ENCODE results near the gene ZNF652.
"Not testable (repeated sequence)": the region's sequence is repeated elsewhere in the genome, so short reads cannot be mapped to it uniquely, and the experiment has no call there.

Gene ZNF652

DNA sequence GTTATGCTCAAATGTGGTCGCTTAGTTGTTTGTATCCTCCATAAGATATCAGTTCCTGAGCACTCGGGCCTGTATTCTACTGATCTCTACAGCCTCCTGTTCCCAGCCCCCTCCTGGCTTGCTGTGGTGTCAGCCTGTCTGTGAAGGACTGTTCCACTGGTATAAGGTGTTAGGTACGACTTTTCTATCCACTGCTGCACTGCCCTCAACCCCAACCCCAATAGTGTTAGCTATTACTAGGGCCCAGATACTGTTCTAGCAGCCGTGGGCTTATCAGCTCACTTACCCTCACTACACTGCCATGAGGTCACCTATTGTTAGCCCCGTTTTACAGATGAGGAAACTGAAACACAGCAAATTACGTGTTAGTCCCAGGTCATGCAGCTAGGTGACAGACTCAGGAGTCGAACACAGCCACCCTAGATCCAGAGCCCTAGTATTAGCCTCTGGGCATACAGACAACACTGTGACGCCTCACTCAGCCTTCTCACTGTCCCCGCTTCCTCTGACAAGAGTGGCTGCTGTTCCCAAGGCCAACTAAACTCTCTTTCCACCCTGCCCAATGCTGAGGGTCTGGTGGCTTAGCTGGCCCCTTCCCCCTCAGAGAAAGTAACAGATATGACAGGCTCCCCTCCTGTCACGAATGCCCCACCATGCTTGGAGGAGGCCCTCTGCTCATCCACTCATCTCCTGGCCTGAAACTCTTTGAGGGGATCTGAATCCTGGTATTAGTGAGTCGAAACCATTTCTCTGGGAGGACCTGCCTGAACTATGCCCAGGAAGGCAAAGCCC, 25.6 kb upstream of the ZNF652 start:
- DNase-seq (ENCODE audit: extremely low read depth in 1 of 2, low read depth in 1 of 2), result no peak

DNA sequence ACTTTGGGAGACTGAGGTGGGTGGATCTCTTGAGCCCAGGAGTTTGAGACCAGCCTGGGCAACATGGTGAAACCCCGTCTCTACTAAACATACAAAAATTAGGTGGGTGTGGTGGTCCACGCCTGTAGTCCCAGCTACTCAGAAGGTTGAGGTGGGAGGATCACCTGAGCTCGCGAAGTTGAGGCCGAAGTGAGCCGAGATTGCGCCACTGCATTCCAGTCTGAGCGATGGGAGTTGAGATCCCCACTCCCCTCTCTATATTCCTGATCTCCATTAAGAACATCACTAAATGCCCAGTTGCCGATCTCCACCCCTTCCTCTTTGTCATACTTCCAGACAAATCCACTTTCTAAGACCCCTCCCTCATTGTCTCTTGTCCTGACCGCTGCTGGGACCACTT, 24.3 kb upstream of the ZNF652 start:
- DNase-seq (ENCODE audit: extremely low read depth in 1 of 2, low read depth in 1 of 2), result no peak

DNA sequence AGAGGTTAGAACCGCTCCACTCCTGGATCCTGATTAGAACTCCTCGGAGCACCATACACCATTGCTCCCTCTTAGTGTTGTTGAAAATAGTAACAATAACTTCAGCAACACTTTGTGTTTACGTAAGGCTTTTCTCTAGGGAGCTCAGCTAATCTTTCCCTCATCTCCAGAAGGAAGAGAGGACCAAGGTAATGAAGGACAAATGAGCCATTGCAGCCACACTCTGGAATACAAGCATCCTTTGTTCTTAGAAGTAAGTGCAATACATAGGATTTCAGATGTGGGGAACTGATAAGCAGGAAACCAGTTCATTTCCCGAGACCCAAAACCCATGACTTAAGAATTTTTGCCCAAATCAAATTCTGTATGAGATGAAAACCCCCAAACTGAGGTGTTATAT, 22.9 kb upstream of the ZNF652 start:
- DNase-seq (ENCODE audit: extremely low read depth in 1 of 2, low read depth in 1 of 2), result no peak

GRCh38 chr17:49383060-49383459, 21.0 kb upstream of the ZNF652 start:
- DNase-seq (ENCODE audit: extremely low read depth in 1 of 2, low read depth in 1 of 2), result no peak

DNA sequence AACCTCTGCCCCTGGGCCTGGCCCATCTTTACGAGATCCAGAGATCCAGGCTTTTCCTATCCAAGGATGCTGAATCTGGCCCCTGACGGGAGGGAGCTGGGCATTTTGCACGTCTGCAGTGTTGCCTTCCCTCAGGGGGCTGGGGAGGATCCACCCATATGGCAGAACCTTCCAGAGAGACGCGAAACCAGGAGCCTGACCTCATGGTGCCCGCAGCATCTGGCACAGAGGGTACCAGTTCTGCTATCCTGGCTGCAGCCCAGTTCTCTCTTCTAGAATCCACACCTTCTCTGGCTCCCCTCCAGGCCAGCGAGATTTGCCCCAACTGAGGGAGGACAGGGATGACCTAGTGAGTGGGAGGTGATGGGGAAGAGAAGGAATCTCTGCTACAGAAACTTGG, 20.5 kb upstream of the ZNF652 start:
- no peak for DNase-seq (ENCODE audit: extremely low read depth in 1 of 2, low read depth in 1 of 2)

DNA sequence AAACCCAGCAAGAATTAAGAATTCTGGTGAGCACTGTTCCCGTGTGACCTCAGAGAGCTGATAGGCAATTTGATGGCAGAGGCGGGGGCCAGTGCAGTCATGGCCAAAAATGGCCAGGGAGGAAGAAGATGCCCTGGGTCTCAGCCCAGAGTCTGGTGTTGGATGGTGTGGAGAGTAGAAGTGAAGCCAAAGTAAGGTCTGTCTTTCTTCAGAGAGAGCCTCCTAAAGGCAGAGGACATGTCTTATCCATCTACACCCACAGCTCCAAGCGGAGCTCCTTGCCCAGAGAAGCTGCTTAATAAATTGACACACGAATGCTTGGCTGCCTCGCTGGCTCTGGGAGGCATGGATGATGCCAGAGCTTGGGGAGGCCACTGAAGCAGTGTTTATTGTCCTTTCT, 19.7 kb upstream of the ZNF652 start:
- no peak for DNase-seq (ENCODE audit: extremely low read depth in 1 of 2, low read depth in 1 of 2)

GRCh38 chr17:49381033-49381432, 19.0 kb upstream of the ZNF652 start:
- DNase-seq (ENCODE audit: extremely low read depth in 1 of 2, low read depth in 1 of 2), result no peak

DNA sequence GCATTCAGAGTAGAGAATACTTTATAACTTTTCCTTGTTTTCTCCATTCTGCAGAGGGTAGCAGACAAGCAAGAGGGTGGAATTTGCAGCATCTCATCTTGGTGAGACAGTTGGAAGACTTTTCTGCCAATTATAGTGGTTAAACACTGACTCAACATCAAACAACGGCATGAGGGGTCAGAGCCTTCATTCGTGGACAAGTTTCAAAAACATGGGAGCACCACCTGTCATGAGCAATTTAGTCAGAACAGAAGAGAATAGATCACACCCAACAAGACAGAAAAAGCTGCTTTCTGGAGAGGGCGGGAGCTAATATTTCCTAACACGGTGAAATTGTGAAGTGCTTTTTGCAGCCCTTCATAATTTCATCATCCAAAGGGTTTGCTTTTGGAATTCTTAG, 17.9 kb upstream of the ZNF652 start:
- DNase-seq (ENCODE audit: extremely low read depth in 1 of 2, low read depth in 1 of 2), result no peak

DNA sequence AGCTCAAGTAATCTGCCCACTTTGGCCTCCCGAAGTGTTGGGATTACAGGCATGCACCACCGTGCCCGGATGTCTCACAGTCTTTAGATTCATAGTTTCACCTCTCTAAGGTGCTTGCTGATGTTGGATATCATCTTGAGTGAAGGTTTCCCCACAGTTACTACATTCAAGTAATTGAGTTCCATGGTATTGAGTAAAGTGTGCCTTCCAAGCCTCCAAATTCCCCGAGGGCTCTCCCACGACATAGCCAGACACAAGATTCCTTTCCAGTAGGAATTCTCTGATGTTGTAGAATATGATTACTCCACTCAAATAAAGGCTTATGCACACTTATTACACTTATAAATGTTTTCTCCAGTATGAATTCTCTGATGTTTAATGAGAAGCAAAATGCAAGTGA, 16.3 kb upstream of the ZNF652 start:
- no peak for DNase-seq (ENCODE audit: extremely low read depth in 1 of 2, low read depth in 1 of 2)

DNA sequence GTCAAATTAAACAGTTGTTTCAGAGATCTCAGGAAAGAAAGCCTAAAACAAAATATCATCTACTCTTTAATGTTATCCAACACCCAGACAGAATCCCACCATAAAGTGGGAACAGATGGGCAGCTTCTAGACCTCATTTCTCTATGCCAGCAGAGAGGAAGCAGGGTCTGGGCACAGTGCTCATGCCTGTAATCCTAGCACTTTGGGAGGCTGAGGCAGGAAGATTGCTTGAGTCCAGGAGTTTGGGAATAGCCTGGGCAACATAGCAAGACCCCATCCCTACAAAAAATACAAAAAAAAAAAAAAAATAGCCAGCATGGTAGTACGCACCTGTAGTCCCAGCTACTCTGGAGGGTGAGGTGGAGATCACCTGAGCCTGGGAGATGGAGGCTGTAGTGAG, 13.5 kb upstream of the ZNF652 start:
- DNase-seq (ENCODE audit: extremely low read depth in 1 of 2, low read depth in 1 of 2), result no peak

GRCh38 chr17:49373115-49373514, 11.1 kb upstream of the ZNF652 start:
- DNase-seq (ENCODE audit: extremely low read depth in 1 of 2, low read depth in 1 of 2), result no peak

GRCh38 chr17:49372425-49372824, 10.4 kb upstream of the ZNF652 start:
- DNase-seq (ENCODE audit: extremely low read depth in 1 of 2, low read depth in 1 of 2), result no peak

DNA sequence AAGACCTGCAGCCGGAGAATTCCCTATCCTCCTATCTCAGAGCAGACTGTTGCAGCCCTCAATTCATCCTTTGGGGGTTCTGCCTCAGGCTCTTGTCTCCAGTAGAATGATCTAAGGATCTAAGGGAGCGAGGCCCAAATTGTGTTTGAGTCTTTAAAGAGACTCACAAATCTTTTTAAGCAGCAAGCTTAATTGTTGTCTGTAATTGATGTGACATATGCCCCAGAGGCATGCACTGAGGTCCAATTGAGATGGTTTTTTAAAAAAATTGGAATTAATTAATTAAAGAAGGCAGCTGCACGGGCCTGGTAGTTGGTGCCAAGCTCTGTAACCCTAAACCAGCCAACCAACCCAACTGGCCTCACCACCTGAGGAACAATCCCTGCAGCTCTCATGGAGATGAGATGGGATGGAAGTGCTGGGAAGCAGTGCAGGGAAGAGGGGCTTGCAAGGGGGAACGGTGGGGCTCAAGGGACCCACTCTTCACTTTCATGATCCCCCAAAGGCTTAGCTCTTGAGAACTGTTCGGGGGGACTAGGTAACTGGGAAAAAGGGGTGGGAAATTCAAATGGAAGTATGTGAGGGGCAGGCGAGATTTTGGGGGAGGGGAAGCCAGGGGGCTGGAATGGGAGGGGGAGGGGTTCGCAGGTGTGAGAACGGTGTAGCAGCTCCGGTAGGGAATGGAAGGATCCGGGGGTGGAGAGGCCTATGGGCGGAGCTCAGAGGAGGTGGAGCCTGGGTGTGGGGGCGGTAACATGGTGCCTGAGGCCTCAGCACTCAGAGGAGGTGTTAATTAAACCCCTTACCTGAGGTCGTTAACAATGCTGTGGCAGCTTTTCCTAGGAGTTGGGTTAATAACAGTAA, 9.2 kb upstream of the ZNF652 start:
- no peak for DNase-seq (ENCODE audit: extremely low read depth in 1 of 2, low read depth in 1 of 2)

DNA sequence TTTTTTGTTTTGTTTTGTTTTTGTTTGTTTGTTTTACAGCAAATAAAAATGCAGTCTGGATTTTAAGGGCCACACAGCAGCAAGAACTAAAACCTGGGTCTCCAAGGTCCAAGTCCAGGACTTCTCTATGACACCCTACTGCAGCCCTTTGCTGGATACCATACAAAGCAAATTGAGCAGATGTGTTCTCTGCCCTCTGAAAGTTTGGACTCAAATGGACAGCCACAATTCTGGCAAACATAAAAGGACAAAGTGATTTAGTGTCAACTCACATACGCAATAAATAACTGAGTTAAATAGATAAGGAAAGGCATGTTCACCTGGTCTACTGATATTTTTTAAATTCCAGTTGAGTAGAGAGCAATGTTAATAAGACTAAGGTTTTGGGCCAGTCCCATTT, 7.7 kb upstream of the ZNF652 start:
- DNase-seq (ENCODE audit: extremely low read depth in 1 of 2, low read depth in 1 of 2), result no peak

DNA sequence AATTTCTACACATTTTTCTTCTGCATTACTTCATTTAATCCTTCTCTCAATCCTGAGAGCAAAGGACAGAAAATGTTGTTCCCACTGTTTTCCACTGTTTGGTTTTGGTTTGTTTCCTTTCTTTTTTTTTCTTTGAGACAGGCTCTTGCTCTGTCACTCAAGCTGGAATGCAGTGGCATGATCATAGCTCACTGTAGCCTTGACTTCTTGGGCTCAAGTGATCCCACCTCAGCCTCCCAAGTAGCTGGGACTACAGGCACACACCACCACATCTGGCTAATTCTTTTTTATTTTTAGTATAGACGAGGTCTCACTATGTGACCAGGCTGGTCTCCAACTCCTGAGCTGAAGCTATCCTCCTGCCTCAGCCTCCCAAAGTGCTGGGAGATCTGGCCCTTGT, 7.0 kb upstream of the ZNF652 start:
- DNase-seq (ENCODE audit: extremely low read depth in 1 of 2, low read depth in 1 of 2), result no peak

GRCh38 chr17:49365667-49366066, 3.6 kb upstream of the ZNF652 start:
- DNase-seq (ENCODE audit: extremely low read depth in 1 of 2, low read depth in 1 of 2), result no peak

DNA sequence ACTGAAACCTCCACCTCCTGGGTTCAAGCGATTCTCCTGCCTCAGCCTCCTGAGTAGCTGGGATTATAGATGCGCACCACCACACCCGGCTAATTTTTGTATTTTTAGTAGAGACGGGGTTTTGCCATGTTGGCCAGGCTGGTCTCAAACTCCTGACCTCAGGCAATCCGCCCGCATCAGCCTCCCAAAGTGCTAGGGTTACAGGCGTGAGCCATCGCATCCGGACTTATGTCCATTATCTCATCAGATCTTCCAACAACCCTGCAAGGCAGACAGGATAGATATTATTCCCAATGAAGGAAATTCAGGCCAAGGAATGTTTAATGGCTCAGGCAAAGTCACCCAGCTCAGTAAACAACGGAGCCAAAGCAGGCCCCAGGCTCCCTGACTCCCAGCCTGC, 3.1 kb upstream of the ZNF652 start:
- DNase-seq (ENCODE audit: extremely low read depth in 1 of 2, low read depth in 1 of 2), result not testable (repeated sequence)

- no peak for DNase-seq (ENCODE audit: extremely low read depth in 1 of 2, low read depth in 1 of 2)
Measured at GRCh38 chr17:49364119-49364518, 2.1 kb upstream of the ZNF652 start.

GRCh38 chr17:49363251-49363650, 1.2 kb upstream of the ZNF652 start:
- no peak for DNase-seq (ENCODE audit: extremely low read depth in 1 of 2, low read depth in 1 of 2)

DNA sequence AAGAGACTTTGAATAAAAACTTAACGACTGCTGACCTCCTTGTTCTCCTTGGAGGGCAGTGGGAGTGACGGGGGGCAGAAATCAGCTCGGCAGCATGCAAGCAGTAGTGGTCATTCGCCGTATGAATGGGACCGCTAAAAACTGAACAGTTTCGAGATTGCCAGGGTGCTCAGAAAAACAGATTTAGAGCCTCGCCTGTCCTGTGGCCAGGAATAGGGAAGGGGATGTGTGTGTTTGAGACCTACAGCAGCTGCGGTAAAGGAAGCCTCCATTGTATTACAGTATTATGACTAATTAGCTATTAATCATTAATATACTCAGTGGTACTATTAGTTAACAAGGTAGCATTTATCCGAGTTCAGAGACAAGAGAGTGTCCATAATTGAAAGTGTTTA, 670 bp upstream of the ZNF652 start:
- no peak for DNase-seq (ENCODE audit: extremely low read depth in 1 of 2, low read depth in 1 of 2)

DNA sequence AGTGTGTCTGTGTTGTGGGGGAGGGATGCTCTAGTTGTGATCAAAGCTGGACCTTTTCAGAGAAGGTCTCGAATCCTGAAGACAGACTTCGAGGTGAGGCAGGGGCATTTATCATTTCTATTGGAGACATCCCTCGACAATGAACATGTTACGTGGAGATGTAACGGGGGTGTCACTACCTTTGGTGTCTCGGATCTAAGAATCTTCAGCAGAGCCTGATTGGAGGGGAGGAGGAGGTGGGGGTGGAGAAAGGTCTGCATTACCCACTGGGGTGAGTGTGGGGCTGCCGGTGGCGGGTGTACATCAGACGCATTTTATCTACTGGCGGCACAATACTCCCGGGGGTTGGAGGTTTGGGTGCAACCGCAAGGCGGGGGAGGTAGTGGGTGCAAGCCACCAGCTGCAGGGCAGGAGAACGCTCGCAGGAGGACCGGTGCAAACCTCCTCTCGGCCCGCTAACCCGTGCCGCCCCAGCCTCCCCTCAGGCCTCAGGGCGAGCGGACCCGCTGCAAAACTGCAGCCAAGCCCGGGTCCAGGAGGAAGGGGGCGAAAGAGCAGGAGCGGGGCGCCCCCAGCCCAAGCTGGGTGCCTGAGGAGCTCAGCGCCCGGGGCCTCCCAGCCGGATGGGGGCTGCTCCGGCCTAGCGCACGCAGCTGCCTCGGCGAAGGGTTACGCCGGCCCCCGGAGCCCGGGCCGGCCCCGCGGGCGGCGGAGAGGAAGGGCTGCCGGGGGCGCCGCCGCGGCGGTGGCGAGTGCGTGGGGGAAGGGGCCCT, 735 bp downstream of the ZNF652 start:
- DNase-seq (ENCODE audit: extremely low read depth in 1 of 2, low read depth in 1 of 2), result peak; percentile 61 to 77

DNA sequence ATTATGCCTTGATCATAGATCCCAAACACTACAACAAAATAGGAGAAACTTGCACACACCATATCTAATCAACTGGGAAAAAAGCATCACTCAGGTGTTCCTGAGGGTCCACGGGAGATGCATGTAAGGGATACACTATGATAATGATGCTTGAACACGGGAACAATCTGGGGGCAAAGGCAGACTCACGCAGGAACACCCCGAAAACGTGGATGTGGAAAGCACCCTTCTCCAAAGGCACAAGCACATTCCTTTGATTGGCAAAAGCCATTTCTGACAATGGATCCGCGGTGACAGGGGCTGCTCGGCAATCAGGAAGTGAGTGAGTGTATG, 1.3 kb downstream of the ZNF652 start:
- peak in 1 of 2 donors; percentile 12 for DNase-seq (ENCODE audit: extremely low read depth in 1 of 2, low read depth in 1 of 2)

All from activated CD8-positive, alpha-beta memory T cell treated with anti-CD3 and anti-CD28 coated beads for 1 hour (primary cell).